GM12872 (cell line): Measurements from ENCODE around the gene GSTM3.

ENCODE experiments used
- CTCF ChIP-seq: IDR thresholded peaks from 3 replicates; pipeline ENCODE4 v1.5.1; 2011; ENCODE audit warnings: low read depth, mild to moderate bottlenecking, low read length, moderate library complexity; ENCODE audit not compliant: insufficient read depth

Gene GSTM3

GRCh38 chr1:109768820-109769219 lies 28.0 kb upstream of the GSTM3 start:
- TF ChIP-seq CTCF = no peak

GRCh38 chr1:109768335-109768650 lies 27.5 kb upstream of the GSTM3 start:
- no peak for TF ChIP-seq CTCF

- no peak for TF ChIP-seq CTCF
Observed at GRCh38 chr1:109767637-109768334, 26.9 kb upstream of the GSTM3 start.

- TF ChIP-seq CTCF = no peak
Observed at GRCh38 chr1:109765896-109766615, 25.2 kb upstream of the GSTM3 start.

- no peak for TF ChIP-seq CTCF
Observed at GRCh38 chr1:109765483-109765815, 24.6 kb upstream of the GSTM3 start.

- TF ChIP-seq CTCF = no peak
Observed at GRCh38 chr1:109764561-109765482, 24.0 kb upstream of the GSTM3 start.
